BJ (cell line): ENCODE results near the gene RIN1. TPM values are rescaled to one million over a fixed set of nuclear protein-coding genes. Genes with fewer than 3 reads are reported as not detected.

Experiments
- CTCF ChIA-PET: fragments of 350-600 bp; formaldehyde crosslinking; extraction: SDS; loops from one replicate; lab custom pipeline; 2021; ENCODE audit warnings: antibody characterized with exemption, inconsistent platforms; lab: Yijun Ruan, JAX
- POLR2A ChIA-PET: fragments of 300-600 bp; sonication (Branson Sonifier 250); formaldehyde crosslinking; extraction: SDS; loops from one replicate; lab custom pipeline; 2021; ENCODE audit warnings: antibody characterized with exemption; lab: Charles Lee
- DNase-seq: peaks from one replicate; pipeline ENCODE4 v3.0.0-alpha.2; 2011; ENCODE audit warnings: low read depth
- H3K27me3 ChIP-seq: 2 replicates; pipeline ENCODE4 v1.6.0; 2011; ENCODE audit warnings: low read length; ENCODE audit not compliant: control insufficient read depth, insufficient read depth
- H3K36me3 ChIP-seq: 2 replicates; pipeline ENCODE4 v1.5.1; 2011; ENCODE audit warnings: low read length; ENCODE audit not compliant: control insufficient read depth, insufficient read depth
- H3K4me3 ChIP-seq: 2 replicates; pipeline ENCODE4 v1.5.1; 2011; ENCODE audit warnings: low read depth, mild to moderate bottlenecking, control low read depth, low read length
- CTCF ChIP-seq: IDR thresholded peaks from 2 replicates; pipeline ENCODE4 v1.5.1; 2011; ENCODE audit warnings: low read depth, mild to moderate bottlenecking, control low read depth, inconsistent platforms, low read length, moderate library complexity; ENCODE audit not compliant: insufficient read depth
- polyA plus RNA-seq: library from polyadenylated mRNA; depleted of rRNA; stranded (reverse); fragments of >200 nt; gene quantifications from 2 replicates; pipeline ENCODE4 v1.2.3, GENCODE V29; 2011

Gene RIN1
- polyA plus RNA-seq, 1 experiment = 9.2 TPM

DNA sequence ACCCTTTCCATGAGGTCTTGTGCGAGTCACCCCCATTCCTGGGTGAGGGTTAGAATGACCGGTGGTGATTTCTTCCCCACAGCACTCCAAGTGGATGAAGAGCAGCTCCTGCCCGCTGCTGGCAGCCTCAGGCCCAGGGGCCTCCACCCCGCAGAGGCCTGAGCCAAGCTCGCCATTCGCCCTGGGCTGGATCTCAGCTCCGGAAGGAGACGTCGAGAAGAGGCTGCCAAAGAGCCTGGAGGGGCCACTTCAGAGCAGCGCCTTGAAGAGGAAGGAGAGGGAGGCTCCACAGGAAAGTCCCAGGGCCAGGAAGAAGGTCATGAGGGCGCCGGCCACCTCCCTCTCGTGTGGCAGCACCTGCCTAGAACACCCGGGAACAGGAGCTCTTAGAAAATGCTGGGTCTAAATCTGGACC lies 27.0 kb upstream of the RIN1 start:
- no peaks in the 10 kb centered on the region for H3K36me3 ChIP-seq
- H3K4me3 ChIP-seq = no peak overlapping the region
- no peaks in the 10 kb centered on the region for H3K27me3 ChIP-seq
- no peak for TF ChIP-seq CTCF
- POLR2A ChIA-PET = no interaction called here
- CTCF ChIA-PET = interaction anchor here (0.6 to 1.9 kb wide), 10 partner anchors 9 to 166 kb away, joined by 3 to 12 read pairs (median 4); partner anchors contain the start of gene SLC29A2
- no peak for DNase-seq

GRCh38 chr11:66362481-66363147 lies 26.4 kb upstream of the RIN1 start:
- ChIA-PET POLR2A (no interaction called here), CTCF (interaction anchor here (1.1 to 1.9 kb wide), 6 partner anchors 9 to 52 kb away, joined by 4 to 12 read pairs (median 6); no protein-coding TSS in a partner anchor)
- no peak for DNase-seq
- TF ChIP-seq CTCF = no peak
- H3K27me3 ChIP-seq = no peaks in the 10 kb centered on the region
- H3K4me3 ChIP-seq = no peak overlapping the region
- H3K36me3 ChIP-seq = no peaks in the 10 kb centered on the region

DNA sequence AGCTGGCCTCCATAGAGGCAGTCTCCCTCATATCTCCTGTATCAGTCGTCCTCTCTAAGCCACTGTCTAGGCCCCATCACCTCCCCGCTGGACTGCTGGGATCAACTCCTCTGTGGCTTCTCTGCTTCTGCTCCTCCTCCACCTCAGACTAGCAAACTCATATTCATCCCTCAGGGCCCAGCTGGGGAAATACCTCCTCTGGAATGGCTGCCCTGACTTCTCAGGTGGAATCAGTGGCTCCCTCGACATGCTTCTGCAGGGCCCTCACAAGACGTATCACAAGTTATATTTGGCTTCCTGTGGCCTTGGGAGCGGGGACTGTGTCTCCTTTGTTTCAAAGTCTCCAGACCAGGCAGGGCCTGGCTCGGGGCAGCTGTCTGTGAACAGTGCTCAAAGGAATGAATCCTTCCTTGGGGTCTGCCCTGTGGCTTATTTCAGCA lies 25.3 kb upstream of the RIN1 start:
- Histone ChIP-seq H3K36me3 (no peaks in the 10 kb centered on the region), H3K4me3 (no peak overlapping the region), H3K27me3 (no peaks in the 10 kb centered on the region)
- CTCF ChIA-PET = interaction anchor here (0.7 to 2.1 kb wide), 4 partner anchors 15 to 218 kb away, joined by 3 to 12 read pairs (median 6); no protein-coding TSS in a partner anchor
- TF ChIP-seq CTCF = no peak
- POLR2A ChIA-PET = no interaction called here
- DNase-seq = no peak

DNA sequence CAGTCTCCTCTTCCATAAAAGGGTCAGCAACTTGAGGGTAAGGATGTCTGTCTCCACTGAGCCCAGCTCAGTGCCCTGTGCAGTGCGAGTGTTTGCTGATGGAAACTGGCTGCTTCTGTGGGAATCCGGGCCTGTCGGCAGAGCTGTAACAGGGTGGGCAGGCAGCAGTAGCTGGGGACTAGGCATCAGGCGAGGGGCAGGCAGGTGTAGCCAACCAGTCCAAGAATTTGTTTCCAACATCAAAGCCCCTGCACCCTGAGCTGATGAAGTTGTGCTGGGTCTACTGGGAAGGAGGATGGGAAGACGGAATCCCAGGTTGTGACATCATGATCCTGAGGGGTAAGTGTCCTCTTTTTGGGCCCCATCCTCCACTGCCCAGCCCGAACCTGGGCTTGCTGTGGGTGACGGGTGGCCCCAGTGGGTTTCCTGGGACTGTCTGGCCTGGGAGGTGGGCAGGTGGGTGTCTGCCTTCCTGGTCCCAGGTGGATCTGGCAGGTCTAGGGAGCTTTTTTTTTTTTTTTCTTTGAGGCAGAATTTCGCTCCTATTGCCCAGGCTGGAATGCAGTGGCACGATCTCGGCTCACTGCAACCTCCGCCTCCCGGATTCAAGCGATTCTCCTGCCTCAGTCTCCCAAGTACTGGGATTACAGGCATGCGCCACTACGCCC lies 24.3 kb upstream of the RIN1 start:
- ChIA-PET CTCF (interaction anchor here (0.6 to 2.1 kb wide), 6 partner anchors 16 to 219 kb away, joined by 3 to 12 read pairs (median 3); no protein-coding TSS in a partner anchor), POLR2A (no interaction called here)
- no peak for DNase-seq

More for the DNA sequence above, 24.3 kb upstream of the RIN1 start:
- Histone ChIP-seq H3K4me3 (no peak overlapping the region), H3K36me3 (no peaks in the 10 kb centered on the region), H3K27me3 (no peaks in the 10 kb centered on the region)
- TF ChIP-seq CTCF = no peak
